HG02678 (cell line): ENCODE data around the gene LRRC7.
"Not testable (repeated sequence)": the region's sequence is repeated elsewhere in the genome, so short reads cannot be mapped to it uniquely, and the experiment has no call there.

Experiments used
- ATAC-seq: cut with Tn5 transposase; IDR thresholded peaks from one replicate; pipeline ENCODE4 v1.9.1; 2021; ENCODE audit warnings: mild to moderate bottlenecking, moderate library complexity; ENCODE audit not compliant: unreplicated experiment

The LRRC7 gene

DNA sequence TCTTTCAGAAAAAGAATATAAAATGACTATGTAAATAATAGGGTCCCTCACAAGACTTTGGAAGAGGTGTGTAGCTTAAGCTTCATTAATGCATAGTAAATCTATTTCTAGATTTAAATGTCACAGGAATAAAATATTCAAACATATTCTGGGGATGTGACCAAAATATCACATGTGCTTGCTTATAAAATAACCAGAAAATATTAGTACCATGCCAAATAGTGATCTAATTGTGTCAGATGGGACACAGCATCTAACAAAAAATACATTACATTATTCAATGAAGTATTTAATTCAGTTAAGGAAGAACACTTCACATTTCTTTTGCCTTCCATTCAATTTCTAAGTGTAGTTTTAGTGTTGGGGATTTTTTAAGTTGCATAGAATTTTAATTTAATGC is 458.1 kb downstream of the LRRC7 start:
- ATAC-seq = no peak

DNA sequence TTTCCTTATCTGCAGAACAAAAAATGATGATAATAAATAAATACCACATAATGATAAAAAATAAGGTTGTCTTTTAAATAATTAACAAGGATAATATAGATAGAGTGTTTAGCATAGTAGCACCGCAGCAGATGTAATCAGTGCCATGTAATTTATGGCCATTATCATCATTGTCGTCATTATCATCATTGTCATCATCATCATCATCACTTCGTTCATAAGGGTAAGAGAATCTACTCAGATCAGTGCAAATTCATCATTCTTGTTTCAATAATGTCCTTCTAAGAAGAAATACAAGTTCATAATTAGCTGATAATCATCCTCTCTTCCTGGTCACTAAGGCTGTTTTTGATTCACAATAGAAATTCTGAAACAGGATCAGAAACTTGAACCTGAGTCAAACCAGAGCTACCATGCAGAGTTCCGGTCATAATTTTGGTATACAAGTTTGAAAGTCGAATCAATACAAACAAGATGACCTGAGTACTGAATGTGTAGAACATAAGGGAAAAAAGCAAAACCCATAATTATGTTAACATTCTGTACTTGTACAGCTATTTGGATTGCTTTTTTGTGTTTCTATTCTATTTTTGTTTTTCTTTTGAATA is 465.6 kb downstream of the LRRC7 start:
- no peak for ATAC-seq

DNA sequence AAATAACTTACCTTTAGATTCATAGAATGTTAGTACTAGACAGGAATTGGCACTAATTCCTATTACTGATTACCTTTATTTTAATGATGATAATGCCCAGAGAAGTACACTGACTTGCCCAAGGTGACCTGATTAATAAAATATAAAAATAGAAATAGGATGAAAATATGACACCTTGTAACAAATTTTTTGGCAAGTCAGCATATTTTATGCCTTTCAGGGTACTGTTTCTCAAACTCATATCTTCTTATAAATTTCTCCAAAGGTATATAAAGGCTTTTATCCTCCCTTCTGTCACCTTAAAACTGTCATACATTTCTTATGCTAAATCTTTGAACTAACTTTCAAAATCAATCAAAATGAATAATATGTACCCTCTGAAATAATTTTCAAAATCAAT is 466.2 kb downstream of the LRRC7 start:
- ATAC-seq = no peak

- ATAC-seq = no peak
Measured at GRCh38 chr1:70034403-70034802, 466.7 kb downstream of the LRRC7 start.

- ATAC-seq = no peak
Measured at GRCh38 chr1:70038025-70038424, 470.3 kb downstream of the LRRC7 start.

GRCh38 chr1:70039485-70039884 is 471.8 kb downstream of the LRRC7 start:
- no peak for ATAC-seq

DNA sequence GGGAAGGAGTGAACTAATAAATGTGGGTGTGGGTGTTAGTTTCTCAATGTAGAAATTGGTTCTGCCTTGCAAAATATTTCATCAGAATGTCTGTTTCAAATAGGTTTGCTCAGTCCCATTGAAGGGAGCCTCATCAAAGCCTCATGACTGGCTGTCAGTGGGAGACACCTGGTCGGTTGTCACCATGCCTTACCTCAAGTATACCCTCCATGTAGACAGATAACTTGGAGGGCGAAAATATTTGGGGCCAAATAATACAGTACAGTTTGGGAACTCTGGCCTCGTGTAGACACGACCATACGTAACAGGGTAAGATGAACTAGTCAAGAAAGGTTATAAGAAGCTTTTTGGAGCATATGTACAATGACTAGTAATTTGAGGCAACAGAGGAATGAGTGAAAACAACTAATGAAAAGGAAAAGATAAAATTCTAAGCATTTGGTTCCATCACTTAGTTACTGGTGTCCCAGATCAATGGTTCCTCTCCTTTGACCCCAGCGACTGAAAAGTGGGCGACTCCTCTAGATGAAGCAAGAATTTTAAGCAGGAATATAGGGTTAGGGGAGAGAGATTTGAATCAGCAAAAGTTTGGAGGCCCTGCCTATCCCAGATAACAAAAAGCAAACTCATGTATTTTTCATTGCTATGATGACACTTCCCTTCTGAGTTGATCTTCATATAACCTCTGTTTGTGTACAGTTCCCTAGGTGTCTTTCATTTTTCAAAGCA is 473.8 kb downstream of the LRRC7 start:
- no peak for ATAC-seq

DNA sequence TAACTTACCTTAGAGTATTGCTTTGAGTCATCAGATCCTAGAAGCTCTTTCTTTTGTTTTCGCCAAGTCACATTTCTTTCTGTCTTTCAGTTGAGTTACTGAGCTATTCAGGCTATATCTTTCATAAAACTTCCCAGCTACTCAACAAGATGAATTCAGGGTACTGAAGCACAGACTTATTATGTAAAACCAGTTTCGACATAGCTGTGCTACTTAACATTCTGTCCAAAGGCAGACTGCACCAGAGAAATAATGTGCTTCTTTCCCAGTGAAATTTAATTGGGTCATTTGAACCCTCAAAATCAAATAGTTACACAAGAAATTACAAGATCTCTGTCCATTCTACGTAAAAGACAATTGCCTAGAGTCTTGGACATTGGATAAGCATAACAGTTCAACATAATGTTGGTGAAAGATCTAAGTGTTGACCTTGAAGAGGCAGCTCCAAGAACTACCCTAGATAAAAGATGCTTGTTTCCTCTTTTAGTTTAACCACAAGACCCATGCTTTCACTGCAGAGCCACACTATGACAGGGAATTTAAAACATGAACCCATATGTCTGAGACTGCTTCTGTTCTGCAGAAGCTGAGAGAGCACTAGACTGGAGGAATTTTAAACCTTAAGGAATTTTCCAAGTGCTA is 474.5 kb downstream of the LRRC7 start:
- ATAC-seq = no peak

GRCh38 chr1:70043804-70044203 is 476.1 kb downstream of the LRRC7 start:
- ATAC-seq = no peak

GRCh38 chr1:70044832-70045231 is 477.1 kb downstream of the LRRC7 start:
- ATAC-seq = no peak

- ATAC-seq = not testable (repeated sequence)
Measured at GRCh38 chr1:70045581-70045980, 477.9 kb downstream of the LRRC7 start.

DNA sequence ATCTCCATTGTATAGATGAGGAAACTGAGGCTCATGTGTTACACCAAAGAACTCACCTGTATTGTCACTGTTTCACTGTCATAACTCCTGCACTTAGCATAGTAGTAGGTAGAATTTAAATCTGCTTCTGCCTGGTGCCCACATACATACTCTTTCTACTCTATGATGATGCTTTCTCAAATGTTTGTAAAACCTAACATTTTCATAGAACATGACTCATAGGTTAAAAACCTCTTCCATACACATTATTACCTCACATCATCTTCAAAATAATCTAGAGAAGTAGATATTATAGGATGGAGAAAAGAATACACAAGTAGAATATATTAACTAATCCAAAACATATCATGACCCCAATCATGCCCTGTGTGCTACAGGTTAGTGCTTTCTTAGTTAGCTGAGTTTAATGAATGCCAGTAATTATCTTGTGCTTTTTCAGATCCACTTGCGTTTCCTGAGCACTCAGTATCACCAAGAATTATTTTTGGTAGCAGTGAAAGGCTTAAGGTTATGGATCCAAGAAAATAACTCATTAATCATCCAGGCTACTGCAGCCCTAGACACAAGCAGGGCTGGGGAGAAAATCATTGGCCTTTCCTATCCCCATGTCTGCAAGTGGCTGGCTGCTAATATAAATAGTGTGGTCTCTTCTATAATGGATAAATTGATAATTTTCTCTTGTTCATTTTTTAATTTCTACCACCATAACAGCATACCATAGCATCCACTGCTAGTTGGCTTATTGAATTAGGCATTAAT is 480.8 kb downstream of the LRRC7 start:
- ATAC-seq = no peak

GRCh38 chr1:70051926-70052325 is 484.2 kb downstream of the LRRC7 start:
- no peak for ATAC-seq

- no peak for ATAC-seq
Measured at GRCh38 chr1:70057500-70057899, 489.8 kb downstream of the LRRC7 start.

DNA sequence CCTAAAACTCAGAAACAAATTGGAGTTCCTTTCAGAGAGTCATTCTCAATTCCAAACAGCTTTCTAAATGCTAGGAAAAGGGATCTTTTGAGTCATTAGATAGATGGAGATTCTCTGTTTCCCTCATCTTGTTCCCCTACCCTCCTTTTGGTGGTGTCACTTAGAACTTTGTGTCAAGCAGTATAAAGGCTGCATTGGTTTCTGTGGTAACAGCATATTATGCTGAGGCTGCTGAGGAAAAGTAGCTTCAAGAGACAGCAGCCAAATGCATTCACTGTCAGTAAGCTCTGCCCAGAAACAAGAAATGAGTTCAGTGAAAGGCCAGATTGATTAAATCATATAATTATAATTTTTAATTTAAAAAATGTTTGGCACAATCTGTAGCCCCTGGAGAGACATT is 493.5 kb downstream of the LRRC7 start:
- no peak for ATAC-seq

DNA sequence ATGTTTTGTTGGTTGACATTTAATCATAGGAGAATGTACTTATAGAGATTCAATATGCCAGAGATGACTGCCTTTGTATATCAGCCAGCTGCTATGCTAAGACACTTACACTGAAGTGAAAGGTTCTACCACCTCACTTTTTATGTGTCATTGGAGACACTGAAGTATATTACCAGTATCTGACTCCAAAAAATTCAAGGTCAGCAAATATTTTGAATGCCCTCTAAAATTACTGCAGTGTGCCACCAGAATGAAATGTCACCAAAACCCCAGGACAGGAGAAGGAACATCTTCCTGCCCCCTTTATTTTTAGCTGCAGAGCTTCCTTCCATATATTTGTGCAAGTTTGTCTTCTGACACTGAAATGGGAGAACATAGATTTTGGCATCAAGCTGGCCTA is 496.1 kb downstream of the LRRC7 start:
- ATAC-seq = no peak

DNA sequence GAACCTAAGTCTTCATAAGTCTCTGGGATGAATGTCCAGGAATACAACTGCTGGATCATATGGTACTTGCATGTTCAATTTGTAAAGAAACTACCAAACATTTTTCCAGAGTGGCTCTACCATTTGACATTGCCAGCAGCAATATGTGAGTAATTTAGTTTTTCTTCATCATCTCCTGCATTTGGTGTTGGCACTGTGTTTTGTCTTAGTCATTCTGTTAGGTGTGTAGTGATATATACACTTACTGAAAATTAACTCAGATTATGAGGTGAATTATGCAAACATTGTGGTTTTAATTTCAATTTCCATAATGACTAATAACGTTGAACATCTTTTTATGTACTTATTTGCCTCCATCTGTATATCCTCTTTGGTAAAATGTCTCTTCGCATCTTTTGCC is 499.0 kb downstream of the LRRC7 start:
- ATAC-seq = no peak

DNA sequence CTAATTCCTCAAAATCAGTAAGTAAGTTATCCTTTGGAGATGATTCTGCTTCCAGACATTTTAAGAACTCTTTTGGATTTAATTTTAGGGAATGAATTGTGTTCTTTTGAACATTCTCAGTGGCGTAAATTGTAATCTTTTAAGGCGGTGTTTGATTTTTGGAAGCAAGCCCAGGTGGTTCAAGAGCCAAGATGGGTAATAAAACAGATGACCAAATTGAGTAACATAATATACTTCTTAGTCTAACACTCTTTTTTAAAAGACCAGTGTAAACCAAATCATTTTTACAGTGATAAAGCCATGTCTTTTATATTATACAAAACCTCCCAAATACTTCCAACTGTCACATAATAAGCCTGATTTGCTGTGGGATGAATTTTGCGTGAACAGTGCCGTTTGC is 503.9 kb downstream of the LRRC7 start:
- no peak for ATAC-seq

DNA sequence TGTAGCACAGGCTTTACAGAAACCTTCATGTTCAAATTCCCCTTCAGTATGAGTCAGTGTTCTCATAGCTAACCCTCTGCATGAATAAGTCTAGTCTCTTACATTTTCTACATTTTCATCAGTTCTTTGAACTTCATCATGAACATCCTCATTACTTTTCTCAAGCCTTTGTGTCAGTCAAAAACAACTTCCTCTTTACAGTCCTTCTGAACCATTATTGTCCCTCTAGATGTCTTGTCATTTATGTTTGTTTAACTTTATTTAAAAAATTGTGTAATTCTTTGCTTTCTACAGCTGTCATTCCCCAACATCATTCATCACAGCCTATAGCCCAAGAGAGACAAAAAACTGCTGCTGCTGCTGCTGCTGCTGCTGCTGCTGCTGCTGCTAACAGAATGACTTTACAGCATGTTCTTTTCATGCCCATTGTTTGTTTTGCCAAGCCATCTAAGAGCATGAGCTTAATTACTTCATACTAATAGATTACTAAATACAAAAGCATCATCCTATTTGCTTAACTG is 504.6 kb downstream of the LRRC7 start:
- no peak for ATAC-seq

- no peak for ATAC-seq
Measured at GRCh38 chr1:70075761-70076160, 508.0 kb downstream of the LRRC7 start.

GRCh38 chr1:70077066-70077465 is 509.3 kb downstream of the LRRC7 start:
- no peak for ATAC-seq
